NCI-H2171 treated with DMSO at 0.1 percent for 48 hours (cell line): Measurements from ENCODE around the gene PTPMT1.

Source experiments
- DNase-seq: peaks from one replicate; lab custom pipeline; 2025; lab: John Stamatoyannopoulos, UW

Gene PTPMT1

GRCh38 chr11:47607380-47607779 lies 42.0 kb downstream of the PTPMT1 start:
- peak; percentile 46 for DNase-seq

DNA sequence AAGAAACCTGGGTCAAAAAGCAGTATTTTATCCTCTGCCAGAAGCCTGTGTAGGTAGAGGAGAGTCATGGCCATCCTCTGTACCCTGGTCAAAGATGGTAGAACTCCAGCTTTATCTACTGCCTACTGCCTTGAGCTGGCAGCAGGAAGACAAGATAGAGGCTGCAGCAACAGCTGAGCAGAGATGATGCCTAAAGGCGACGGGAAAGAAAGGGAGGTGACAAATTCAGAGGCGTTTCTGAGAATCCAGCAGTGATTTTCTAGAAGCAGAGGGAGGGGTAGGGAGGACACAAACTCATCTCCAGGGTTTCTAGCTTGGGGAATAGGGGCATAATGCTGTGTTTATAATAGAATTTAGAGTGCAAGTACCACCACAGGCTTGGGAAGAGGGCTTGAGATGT lies 44.3 kb downstream of the PTPMT1 start:
- no peak for DNase-seq

GRCh38 chr11:47611348-47611794 lies 46.0 kb downstream of the PTPMT1 start:
- DNase-seq, result no peak

GRCh38 chr11:47615249-47615648 lies 49.9 kb downstream of the PTPMT1 start:
- no peak for DNase-seq

DNA sequence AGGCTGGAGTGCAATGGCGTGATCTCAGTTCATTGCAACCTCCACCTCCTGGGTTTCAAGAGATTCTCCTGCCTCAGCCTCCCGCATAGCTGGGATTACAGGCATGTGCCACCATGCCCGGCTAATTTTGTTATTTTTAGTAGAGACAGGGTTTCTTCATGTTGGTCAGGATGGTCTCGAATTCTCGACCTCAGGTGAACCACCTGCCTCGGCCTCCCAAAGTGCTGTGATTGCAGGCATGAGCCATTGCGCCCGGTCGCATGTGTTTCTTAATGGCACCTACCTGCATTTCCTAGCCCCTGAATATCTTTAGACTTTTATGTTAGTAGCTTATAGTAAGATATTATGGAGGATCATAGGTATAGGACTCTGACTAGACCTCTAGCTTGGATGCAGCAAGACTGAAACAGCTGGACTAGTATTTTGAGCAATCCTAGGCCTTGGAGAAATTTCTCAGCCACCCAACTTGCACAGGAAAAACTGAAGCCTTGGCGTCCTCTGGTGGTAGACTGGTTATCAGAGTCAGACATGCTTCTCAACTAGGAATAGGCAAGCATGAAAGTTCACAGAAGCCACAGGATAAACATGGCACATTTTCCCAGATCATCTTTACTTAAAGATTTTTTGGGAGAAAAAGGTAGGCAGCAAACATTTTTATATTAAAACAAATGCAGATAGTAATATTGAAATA lies 51.5 kb downstream of the PTPMT1 start:
- peak; percentile 58 for DNase-seq

- DNase-seq, result no peak
These were observed 52.0 kb downstream of the PTPMT1 start for GRCh38 chr11:47617417-47617809.

DNA sequence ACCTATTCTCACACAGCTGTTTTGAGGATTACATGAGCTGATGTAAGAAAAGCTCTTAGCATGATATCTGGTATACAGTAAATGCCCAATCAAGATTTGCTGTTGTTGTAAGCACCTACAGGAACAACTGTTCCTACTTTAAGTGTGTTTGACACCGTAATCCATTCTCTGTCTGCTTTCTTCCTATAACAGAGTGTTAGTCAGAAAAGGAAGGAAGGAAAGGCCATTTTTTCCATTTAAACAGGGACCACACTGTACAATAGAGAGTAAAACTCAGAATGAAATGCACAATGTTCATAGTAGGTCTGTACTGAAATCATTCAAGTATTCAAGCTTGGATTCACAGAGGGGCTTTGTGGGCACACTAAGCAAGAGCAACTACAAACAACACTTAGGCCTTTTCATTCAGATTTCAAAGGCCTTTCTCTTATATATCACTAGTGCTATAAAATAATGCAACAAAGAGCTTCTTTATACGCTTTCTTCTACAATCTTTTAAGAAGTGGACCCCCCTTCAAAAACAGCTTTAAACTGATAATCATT lies 55.5 kb downstream of the PTPMT1 start:
- DNase-seq, result no peak
